SK-N-SH treated with all-trans-retinoic acid at 6 μM for 48 hours (cell line): ENCODE measurements around the gene PLPPR4.

Source experiments
- BACH2 ChIP-seq: fragments of 250-450 bp; sonication (Bioruptor Pico); IDR thresholded peaks from 2 replicates; pipeline ENCODE4 v1.9.0; 2021; ENCODE audit warnings: mild to moderate bottlenecking, borderline replicate concordance
- CSDC2 ChIP-seq: fragments of 250-450 bp; sonication (Bioruptor Pico); IDR thresholded peaks from 2 replicates; pipeline ENCODE4 v1.5.0; 2020; ENCODE audit warnings: mild to moderate bottlenecking, moderate library complexity
- SNAI2 ChIP-seq: fragments of 250-450 bp; sonication (Bioruptor Pico); IDR thresholded peaks from 2 replicates; pipeline ENCODE4 v1.5.0; 2020; ENCODE audit warnings: mild to moderate bottlenecking, moderate library complexity
- TCF4 ChIP-seq: fragments of 250-450 bp; sonication (Bioruptor Pico); IDR thresholded peaks from 2 replicates; pipeline ENCODE4 v1.8.0; 2021; ENCODE audit warnings: mild to moderate bottlenecking, moderate library complexity, borderline replicate concordance
- ZFP3 ChIP-seq: fragments of 250-450 bp; sonication (Bioruptor Pico); IDR thresholded peaks from 2 replicates; pipeline ENCODE4 v1.5.0; 2020; ENCODE audit warnings: mild to moderate bottlenecking, moderate library complexity
- TF ChIP-seq, protein P1 (sequence below): fragments of 250-450 bp; sonication (Bioruptor Pico); IDR thresholded peaks from 2 replicates; pipeline ENCODE4 v1.5.1; 2020; ENCODE audit warnings: low read depth, mild to moderate bottlenecking, moderate library complexity
- TF ChIP-seq, protein P2 (sequence below): fragments of 250-450 bp; sonication (Bioruptor Pico); IDR thresholded peaks from 2 replicates; pipeline ENCODE4 v1.8.0; 2020; ENCODE audit warnings: mild to moderate bottlenecking, moderate library complexity, borderline replicate concordance

DNA sequence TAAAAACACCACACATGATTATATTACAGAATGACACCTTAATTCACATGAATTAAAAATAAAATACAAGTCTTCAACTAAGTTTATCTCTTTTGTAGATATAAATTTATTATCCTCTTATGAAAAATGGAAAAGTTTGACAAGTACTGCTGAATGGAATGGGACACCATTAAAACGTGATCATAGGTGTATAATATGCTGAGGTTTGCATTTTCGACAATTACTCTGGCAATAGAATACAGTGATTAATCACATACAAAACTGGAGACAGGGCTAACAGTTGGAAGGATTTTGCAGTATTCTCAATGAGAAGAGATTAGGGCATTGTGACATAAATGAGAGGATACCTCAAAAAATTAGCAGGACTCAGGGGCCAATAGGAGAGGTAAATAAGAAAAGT, 17.1 kb upstream of the PLPPR4 start:
- TF ChIP-seq ZFP3 (CRISPR knock-in tag) (no peak), TCF4 (CRISPR knock-in tag) (no peak), CSDC2 (CRISPR knock-in tag) (no peak), SNAI2 (CRISPR knock-in tag) (no peak), BACH2 (CRISPR knock-in tag) (no peak)
- TF ChIP-seq, protein P1, sequence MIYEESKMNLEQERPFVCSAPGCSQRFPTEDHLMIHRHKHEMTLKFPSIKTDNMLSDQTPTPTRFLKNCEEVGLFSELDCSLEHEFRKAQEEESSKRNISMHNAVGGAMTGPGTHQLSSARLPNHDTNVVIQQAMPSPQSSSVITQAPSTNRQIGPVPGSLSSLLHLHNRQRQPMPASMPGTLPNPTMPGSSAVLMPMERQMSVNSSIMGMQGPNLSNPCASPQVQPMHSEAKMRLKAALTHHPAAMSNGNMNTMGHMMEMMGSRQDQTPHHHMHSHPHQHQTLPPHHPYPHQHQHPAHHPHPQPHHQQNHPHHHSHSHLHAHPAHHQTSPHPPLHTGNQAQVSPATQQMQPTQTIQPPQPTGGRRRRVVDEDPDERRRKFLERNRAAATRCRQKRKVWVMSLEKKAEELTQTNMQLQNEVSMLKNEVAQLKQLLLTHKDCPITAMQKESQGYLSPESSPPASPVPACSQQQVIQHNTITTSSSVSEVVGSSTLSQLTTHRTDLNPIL (CRISPR knock-in tag) = no peak
- TF ChIP-seq, protein P2, sequence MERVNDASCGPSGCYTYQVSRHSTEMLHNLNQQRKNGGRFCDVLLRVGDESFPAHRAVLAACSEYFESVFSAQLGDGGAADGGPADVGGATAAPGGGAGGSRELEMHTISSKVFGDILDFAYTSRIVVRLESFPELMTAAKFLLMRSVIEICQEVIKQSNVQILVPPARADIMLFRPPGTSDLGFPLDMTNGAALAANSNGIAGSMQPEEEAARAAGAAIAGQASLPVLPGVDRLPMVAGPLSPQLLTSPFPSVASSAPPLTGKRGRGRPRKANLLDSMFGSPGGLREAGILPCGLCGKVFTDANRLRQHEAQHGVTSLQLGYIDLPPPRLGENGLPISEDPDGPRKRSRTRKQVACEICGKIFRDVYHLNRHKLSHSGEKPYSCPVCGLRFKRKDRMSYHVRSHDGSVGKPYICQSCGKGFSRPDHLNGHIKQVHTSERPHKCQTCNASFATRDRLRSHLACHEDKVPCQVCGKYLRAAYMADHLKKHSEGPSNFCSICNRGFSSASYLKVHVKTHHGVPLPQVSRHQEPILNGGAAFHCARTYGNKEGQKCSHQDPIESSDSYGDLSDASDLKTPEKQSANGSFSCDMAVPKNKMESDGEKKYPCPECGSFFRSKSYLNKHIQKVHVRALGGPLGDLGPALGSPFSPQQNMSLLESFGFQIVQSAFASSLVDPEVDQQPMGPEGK (CRISPR knock-in tag) = no peak
